HEK293 (cell line): ENCODE data around the gene LARGE1.

ENCODE experiments used
- CTCF ChIA-PET: fragments of 350-600 bp; formaldehyde crosslinking; extraction: SDS; loops from one replicate; lab custom pipeline; 2021; ENCODE audit warnings: antibody characterized with exemption; lab: Yijun Ruan, JAX
- POLR2A ChIA-PET: fragments of 300-600 bp; formaldehyde crosslinking; extraction: SDS; loops from one replicate; lab custom pipeline; 2020; ENCODE audit warnings: antibody characterized with exemption, inconsistent platforms; lab: Yijun Ruan, JAX
- H3K27ac ChIP-seq: fragments of 200-500 bp; sonication (Bioruptor generic); 2 replicates; pipeline ENCODE4 v1.5.1; 2014; ENCODE audit warnings: low read depth, low read length, control low read depth, inconsistent platforms; ENCODE audit errors: extremely low read depth
- H3K36me3 ChIP-seq, 2 experiments: fragments of 200-500 bp in 1 of 2; sonication (Bioruptor generic) in 1 of 2; 1 replicate in 1 of 2; 2 replicates in 1 of 2; pipeline ENCODE4 v1.5.1; 2014 to 2017; ENCODE audit warnings: inconsistent platforms in 2 of 2, low read length in 2 of 2; ENCODE audit not compliant: control insufficient read depth in 2 of 2, insufficient read depth in 1 of 2
- H3K4me1 ChIP-seq: fragments of 200-500 bp; sonication (Bioruptor generic); 2 replicates; pipeline ENCODE4 v1.5.1; 2014; ENCODE audit warnings: mild to moderate bottlenecking, low read length, inconsistent platforms; ENCODE audit not compliant: control insufficient read depth, insufficient read depth
- H3K4me3 ChIP-seq: 2 replicates; pipeline ENCODE4 v1.5.1; 2011; ENCODE audit warnings: low read depth, mild to moderate bottlenecking, control low read depth, low read length, moderate library complexity
- H3K9me3 ChIP-seq: fragments of 200-500 bp; sonication (Bioruptor generic); 2 replicates; pipeline ENCODE4 v1.5.1; 2014; ENCODE audit warnings: low read depth, low read length, inconsistent platforms; ENCODE audit not compliant: control insufficient read depth, insufficient read depth
- HOXC10 ChIP-seq: sonication (generic); formaldehyde crosslinking; IDR thresholded peaks from 2 replicates; pipeline ENCODE4 v1.8.1; 2023; ENCODE audit warnings: mild to moderate bottlenecking, missing genetic modification reagents
- KLF1 ChIP-seq: fragments of 450-650 bp; formaldehyde crosslinking; IDR thresholded peaks from 2 replicates; pipeline ENCODE4 v1.5.1; 2016; ENCODE audit warnings: missing biosample characterization, missing genetic modification characterization
- YY1 ChIP-seq: fragments of 450-650 bp; formaldehyde crosslinking; IDR thresholded peaks from 2 replicates; pipeline ENCODE4 v1.5.1; 2018; ENCODE audit warnings: missing biosample characterization, missing genetic modification characterization
- ZBTB17 ChIP-seq: fragments of 450-650 bp; formaldehyde crosslinking; IDR thresholded peaks from 2 replicates; pipeline ENCODE4 v1.5.1; 2016; ENCODE audit warnings: missing biosample characterization, missing genetic modification characterization
- ZIC2 ChIP-seq: fragments of 450-650 bp; formaldehyde crosslinking; IDR thresholded peaks from 2 replicates; pipeline ENCODE4 v1.5.1; 2016; ENCODE audit warnings: missing biosample characterization, missing genetic modification characterization
- ZNF133 ChIP-seq: fragments of 450-650 bp; formaldehyde crosslinking; IDR thresholded peaks from 2 replicates; pipeline ENCODE4 v1.5.1; 2016; ENCODE audit warnings: missing biosample characterization, missing genetic modification characterization
- ZNF138 ChIP-seq: fragments of 450-650 bp; formaldehyde crosslinking; IDR thresholded peaks from 2 replicates; pipeline ENCODE4 v1.5.1; 2016; ENCODE audit warnings: missing biosample characterization, missing genetic modification characterization, borderline replicate concordance
- ZNF157 ChIP-seq: fragments of 450-650 bp; formaldehyde crosslinking; IDR thresholded peaks from 2 replicates; pipeline ENCODE4 v1.5.1; 2016; ENCODE audit warnings: missing biosample characterization, missing genetic modification characterization
- ZNF18 ChIP-seq: fragments of 450-650 bp; formaldehyde crosslinking; IDR thresholded peaks from 2 replicates; pipeline ENCODE4 v1.5.1; 2016; ENCODE audit warnings: missing biosample characterization, missing genetic modification characterization
- ZNF19 ChIP-seq: fragments of 450-650 bp; formaldehyde crosslinking; IDR thresholded peaks from 2 replicates; pipeline ENCODE4; 2016; ENCODE audit warnings: missing biosample characterization, missing genetic modification characterization, low read depth
- ZNF366 ChIP-seq: fragments of 450-650 bp; formaldehyde crosslinking; conservative IDR thresholded peaks from 2 replicates; pipeline ENCODE4 v1.5.1; 2016; ENCODE audit warnings: missing biosample characterization, missing genetic modification characterization
- ZNF404 ChIP-seq: fragments of 450-650 bp; formaldehyde crosslinking; IDR thresholded peaks from 2 replicates; pipeline ENCODE4 v1.5.1; 2017; ENCODE audit warnings: missing biosample characterization, missing genetic modification characterization
- ZNF426 ChIP-seq: fragments of 450-650 bp; formaldehyde crosslinking; IDR thresholded peaks from 2 replicates; pipeline ENCODE4 v1.5.1; 2017; ENCODE audit warnings: missing biosample characterization, missing genetic modification characterization, mild to moderate bottlenecking, inconsistent platforms, moderate library complexity
- ZNF449 ChIP-seq: fragments of 450-650 bp; formaldehyde crosslinking; IDR thresholded peaks from 2 replicates; pipeline ENCODE4 v1.5.1; 2017; ENCODE audit warnings: missing biosample characterization, mild to moderate bottlenecking, missing genetic modification characterization, moderate library complexity
- ZNF48 ChIP-seq: fragments of 450-650 bp; formaldehyde crosslinking; IDR thresholded peaks from 2 replicates; pipeline ENCODE4 v1.5.1; 2016; ENCODE audit warnings: missing biosample characterization, missing genetic modification characterization
- ZNF501 ChIP-seq: fragments of 450-650 bp; formaldehyde crosslinking; IDR thresholded peaks from 2 replicates; pipeline ENCODE4 v1.5.1; 2016; ENCODE audit warnings: missing biosample characterization, missing genetic modification characterization
- ZNF529 ChIP-seq: fragments of 450-650 bp; formaldehyde crosslinking; IDR thresholded peaks from 2 replicates; pipeline ENCODE4 v1.5.1; 2017; ENCODE audit warnings: missing genetic modification characterization, missing biosample characterization; ENCODE audit not compliant: insufficient replicate concordance
- ZNF621 ChIP-seq: fragments of 450-650 bp; formaldehyde crosslinking; IDR thresholded peaks from 2 replicates; pipeline ENCODE4 v1.5.1; 2017; ENCODE audit warnings: missing biosample characterization, missing genetic modification characterization
- ZNF777 ChIP-seq: fragments of 450-650 bp; formaldehyde crosslinking; IDR thresholded peaks from 2 replicates; pipeline ENCODE4 v1.5.1; 2017; ENCODE audit warnings: missing biosample characterization, missing genetic modification characterization, borderline replicate concordance
- ZNF830 ChIP-seq: fragments of 450-650 bp; IDR thresholded peaks from 2 replicates; pipeline ENCODE4 v1.5.0; 2018; ENCODE audit warnings: missing biosample characterization, missing genetic modification characterization, low read depth, mild to moderate bottlenecking, moderate library complexity
- TF ChIP-seq, protein P1 (sequence below): fragments of 450-650 bp; formaldehyde crosslinking; IDR thresholded peaks from 2 replicates; pipeline ENCODE4 v1.5.1; 2016; ENCODE audit warnings: missing biosample characterization, missing genetic modification characterization
- TF ChIP-seq, protein P2 (sequence below): fragments of 450-650 bp; formaldehyde crosslinking; IDR thresholded peaks from 2 replicates; pipeline ENCODE4 v1.5.1; 2016; ENCODE audit warnings: missing biosample characterization, missing genetic modification characterization
- TF ChIP-seq, protein P3 (sequence below): fragments of 450-650 bp; formaldehyde crosslinking; IDR thresholded peaks from 2 replicates; pipeline ENCODE4 v1.5.1; 2017; ENCODE audit warnings: missing biosample characterization, missing genetic modification characterization
- TF ChIP-seq, protein P4 (sequence below): fragments of 450-650 bp; formaldehyde crosslinking; IDR thresholded peaks from 2 replicates; pipeline ENCODE4 v1.5.1; 2016; ENCODE audit warnings: missing biosample characterization, missing genetic modification characterization
- TF ChIP-seq, protein P5 (sequence below): fragments of 450-650 bp; formaldehyde crosslinking; IDR thresholded peaks from 2 replicates; pipeline ENCODE4 v1.5.1; 2016; ENCODE audit warnings: missing biosample characterization, missing genetic modification characterization

The LARGE1 gene

GRCh38 chr22:33593818-33594217 lies 326.5 kb downstream of the LARGE1 start:
- ChIA-PET CTCF (interaction anchor here (2.4 kb wide), 1 partner anchor 14 kb away, joined by 12 read pairs; no protein-coding TSS in a partner anchor), POLR2A (no interaction called here)
- no peak for TF ChIP-seq ZNF48
- no peak for TF ChIP-seq ZNF830 (tag by site-specific recombination)
- TF ChIP-seq, protein P1, sequence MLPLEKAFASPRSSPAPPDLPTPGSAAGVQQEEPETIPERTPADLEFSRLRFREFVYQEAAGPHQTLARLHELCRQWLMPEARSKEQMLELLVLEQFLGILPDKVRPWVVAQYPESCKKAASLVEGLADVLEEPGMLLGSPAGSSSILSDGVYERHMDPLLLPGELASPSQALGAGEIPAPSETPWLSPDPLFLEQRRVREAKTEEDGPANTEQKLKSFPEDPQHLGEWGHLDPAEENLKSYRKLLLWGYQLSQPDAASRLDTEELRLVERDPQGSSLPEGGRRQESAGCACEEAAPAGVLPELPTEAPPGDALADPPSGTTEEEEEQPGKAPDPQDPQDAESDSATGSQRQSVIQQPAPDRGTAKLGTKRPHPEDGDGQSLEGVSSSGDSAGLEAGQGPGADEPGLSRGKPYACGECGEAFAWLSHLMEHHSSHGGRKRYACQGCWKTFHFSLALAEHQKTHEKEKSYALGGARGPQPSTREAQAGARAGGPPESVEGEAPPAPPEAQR (tag by site-specific recombination) = no peak
- TF ChIP-seq, protein P2, sequence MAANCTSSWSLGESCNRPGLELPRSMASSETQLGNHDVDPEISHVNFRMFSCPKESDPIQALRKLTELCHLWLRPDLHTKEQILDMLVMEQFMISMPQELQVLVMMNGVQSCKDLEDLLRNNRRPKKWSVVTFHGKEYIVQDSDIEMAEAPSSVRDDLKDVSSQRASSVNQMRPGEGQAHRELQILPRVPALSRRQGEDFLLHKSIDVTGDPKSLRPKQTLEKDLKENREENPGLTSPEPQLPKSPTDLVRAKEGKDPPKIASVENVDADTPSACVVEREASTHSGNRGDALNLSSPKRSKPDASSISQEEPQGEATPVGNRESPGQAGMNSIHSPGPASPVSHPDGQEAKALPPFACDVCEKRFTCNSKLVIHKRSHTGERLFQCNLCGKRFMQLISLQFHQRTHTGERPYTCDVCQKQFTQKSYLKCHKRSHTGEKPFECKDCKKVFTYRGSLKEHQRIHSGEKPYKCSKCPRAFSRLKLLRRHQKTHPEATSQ (tag by site-specific recombination) = no peak
- no peak for TF ChIP-seq ZIC2 (tag by site-specific recombination)
- no peak for TF ChIP-seq HOXC10 (CRISPR knock-in tag)
- TF ChIP-seq, protein P3, sequence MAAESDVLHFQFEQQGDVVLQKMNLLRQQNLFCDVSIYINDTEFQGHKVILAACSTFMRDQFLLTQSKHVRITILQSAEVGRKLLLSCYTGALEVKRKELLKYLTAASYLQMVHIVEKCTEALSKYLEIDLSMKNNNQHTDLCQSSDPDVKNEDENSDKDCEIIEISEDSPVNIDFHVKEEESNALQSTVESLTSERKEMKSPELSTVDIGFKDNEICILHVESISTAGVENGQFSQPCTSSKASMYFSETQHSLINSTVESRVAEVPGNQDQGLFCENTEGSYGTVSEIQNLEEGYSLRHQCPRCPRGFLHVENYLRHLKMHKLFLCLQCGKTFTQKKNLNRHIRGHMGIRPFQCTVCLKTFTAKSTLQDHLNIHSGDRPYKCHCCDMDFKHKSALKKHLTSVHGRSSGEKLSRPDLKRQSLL = no peak
- TF ChIP-seq ZNF777 = no peak
- TF ChIP-seq, protein P4, sequence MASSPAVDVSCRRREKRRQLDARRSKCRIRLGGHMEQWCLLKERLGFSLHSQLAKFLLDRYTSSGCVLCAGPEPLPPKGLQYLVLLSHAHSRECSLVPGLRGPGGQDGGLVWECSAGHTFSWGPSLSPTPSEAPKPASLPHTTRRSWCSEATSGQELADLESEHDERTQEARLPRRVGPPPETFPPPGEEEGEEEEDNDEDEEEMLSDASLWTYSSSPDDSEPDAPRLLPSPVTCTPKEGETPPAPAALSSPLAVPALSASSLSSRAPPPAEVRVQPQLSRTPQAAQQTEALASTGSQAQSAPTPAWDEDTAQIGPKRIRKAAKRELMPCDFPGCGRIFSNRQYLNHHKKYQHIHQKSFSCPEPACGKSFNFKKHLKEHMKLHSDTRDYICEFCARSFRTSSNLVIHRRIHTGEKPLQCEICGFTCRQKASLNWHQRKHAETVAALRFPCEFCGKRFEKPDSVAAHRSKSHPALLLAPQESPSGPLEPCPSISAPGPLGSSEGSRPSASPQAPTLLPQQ = no peak
- TF ChIP-seq YY1 (tag by site-specific recombination) = no peak
- TF ChIP-seq KLF1 (tag by site-specific recombination) = no peak
- no peak for TF ChIP-seq ZNF366 (tag by site-specific recombination)
- TF ChIP-seq ZNF501 (tag by site-specific recombination) = no peak
- no peak for TF ChIP-seq ZNF426
- TF ChIP-seq ZNF621 = no peak
- no peak for TF ChIP-seq ZNF157 (tag by site-specific recombination)
- no peak for TF ChIP-seq ZNF19 (tag by site-specific recombination)
- H3K27ac ChIP-seq = no peak overlapping the region
- H3K4me3 ChIP-seq = no peak overlapping the region
- no peaks in the 10 kb centered on the region for H3K9me3 ChIP-seq
- H3K4me1 ChIP-seq = no peaks in the 10 kb centered on the region
- no peaks in the 10 kb centered on the region for H3K36me3 ChIP-seq

DNA sequence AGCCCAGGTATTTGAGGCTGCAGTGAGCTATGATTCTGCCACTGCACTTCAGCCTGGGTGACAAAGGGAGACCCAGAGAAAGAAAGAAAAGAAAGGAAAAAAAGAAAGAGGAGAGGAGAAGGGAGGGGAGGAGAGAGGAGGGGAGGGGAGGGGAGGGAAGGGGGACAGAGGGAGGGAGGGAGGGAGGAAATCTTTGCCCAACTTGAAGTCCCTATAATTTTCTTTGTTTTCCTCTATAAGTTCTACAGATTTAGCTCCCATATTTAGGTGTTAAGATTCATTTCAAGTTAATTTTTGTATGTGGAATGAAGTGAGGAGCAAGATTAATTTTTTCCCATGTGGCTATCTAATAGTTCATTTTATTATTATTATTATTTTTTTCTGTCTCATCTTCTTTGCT lies 328.3 kb downstream of the LARGE1 start:
- Histone ChIP-seq H3K36me3 (no peaks in the 10 kb centered on the region), H3K4me3 (no peak overlapping the region), H3K4me1 (no peaks in the 10 kb centered on the region), H3K27ac (no peak overlapping the region), H3K9me3 (no peaks in the 10 kb centered on the region)
- POLR2A ChIA-PET = interaction anchor here (1.0 kb wide), 1 partner anchor 13 kb away, joined by 3 read pairs; no protein-coding TSS in a partner anchor
- CTCF ChIA-PET = interaction anchor here (0.6 to 2.4 kb wide), 5 partner anchors 12 to 1200 kb away, joined by 3 to 12 read pairs (median 4); no protein-coding TSS in a partner anchor
- TF ChIP-seq, protein P5, sequence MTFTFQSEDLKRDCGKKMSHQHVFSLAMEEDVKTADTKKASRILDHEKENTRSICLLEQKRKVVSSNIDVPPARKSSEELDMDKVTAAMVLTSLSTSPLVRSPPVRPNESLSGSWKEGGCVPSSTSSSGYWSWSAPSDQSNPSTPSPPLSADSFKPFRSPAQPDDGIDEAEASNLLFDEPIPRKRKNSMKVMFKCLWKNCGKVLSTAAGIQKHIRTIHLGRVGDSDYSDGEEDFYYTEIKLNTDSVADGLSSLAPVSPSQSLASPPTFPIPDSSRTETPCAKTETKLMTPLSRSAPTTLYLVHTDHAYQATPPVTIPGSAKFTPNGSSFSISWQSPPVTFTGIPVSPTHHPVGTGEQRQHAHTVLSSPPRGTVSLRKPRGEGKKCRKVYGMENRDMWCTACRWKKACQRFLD = no peak
- TF ChIP-seq ZNF529 (tag by site-specific recombination) (no peak), ZBTB17 (no peak), ZNF404 (tag by site-specific recombination) (no peak), ZNF133 (tag by site-specific recombination) (no peak), ZNF138 (tag by site-specific recombination) (no peak), ZNF777 (no peak), YY1 (tag by site-specific recombination) (no peak), ZNF18 (tag by site-specific recombination) (no peak), ZNF449 (tag by site-specific recombination) (no peak)
